HG02610 (cell line): ENCODE results near the gene KIRREL1.

Experiments
- ATAC-seq: cut with Tn5 transposase; IDR thresholded peaks from one replicate; pipeline ENCODE4 v1.9.1; 2021; ENCODE audit warnings: mild to moderate bottlenecking, moderate library complexity; ENCODE audit not compliant: unreplicated experiment

The KIRREL1 gene

GRCh38 chr1:158005224-158005623, 11.8 kb downstream of the KIRREL1 start:
- ATAC-seq, result no peak

GRCh38 chr1:158007180-158007579, 13.7 kb downstream of the KIRREL1 start:
- no peak for ATAC-seq

DNA sequence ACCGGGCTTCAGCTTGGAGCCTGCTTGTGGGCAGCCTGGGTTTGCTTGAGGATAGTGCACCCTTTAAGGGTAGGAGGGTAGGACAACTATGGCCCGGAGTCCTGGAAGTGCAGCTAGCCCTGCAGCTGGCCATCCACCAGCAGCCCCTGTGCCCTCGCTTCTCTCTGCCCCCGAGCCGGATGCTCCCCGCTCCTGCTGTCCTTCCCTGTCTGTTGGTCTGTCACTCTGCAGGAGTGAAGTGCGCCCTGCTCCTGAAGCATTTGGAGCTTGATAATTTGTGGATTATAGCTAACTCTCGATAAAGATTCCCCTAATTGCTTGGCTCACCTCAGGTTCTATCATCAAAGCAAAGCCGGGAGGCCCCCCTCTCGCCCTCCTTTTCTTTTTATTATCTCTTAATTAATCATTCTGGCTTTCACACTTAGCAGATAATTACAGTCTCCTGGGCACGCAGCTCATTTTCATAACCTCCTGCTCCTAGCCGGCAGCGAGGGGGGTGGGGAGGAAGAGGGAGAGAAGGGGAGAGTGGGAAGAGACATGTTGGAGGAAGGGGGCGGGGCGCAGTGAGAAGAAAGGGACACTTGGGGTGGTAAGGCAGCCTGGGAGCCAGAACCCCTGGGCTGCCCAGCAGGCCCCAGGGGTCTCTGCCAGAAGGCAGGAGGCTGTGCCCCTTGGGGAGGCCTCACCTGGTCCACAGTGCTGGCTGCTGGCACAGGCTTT, 14.4 kb downstream of the KIRREL1 start:
- ATAC-seq, result no peak

DNA sequence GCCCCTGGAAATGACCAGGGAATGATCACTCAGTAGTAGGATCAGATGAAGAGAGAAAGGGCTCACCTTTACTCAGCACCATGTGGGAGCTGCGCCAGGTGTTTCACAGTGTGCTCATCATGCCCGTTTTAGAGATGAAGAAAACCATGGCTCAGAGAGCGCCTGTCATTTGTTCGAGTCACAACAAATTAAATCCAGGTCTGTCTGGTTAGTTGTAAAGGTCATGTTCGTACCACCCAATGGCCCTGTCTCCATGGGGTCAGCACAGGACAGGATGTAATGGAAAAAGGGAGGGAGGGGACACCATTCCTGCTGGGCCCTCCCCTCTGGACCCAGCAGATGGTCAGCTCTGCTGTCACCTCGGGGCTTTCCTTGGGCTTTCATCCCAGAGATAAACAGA, 15.2 kb downstream of the KIRREL1 start:
- no peak for ATAC-seq

GRCh38 chr1:158011714-158012113, 18.3 kb downstream of the KIRREL1 start:
- ATAC-seq, result no peak

GRCh38 chr1:158013840-158014730, 20.6 kb downstream of the KIRREL1 start:
- ATAC-seq, result no peak

DNA sequence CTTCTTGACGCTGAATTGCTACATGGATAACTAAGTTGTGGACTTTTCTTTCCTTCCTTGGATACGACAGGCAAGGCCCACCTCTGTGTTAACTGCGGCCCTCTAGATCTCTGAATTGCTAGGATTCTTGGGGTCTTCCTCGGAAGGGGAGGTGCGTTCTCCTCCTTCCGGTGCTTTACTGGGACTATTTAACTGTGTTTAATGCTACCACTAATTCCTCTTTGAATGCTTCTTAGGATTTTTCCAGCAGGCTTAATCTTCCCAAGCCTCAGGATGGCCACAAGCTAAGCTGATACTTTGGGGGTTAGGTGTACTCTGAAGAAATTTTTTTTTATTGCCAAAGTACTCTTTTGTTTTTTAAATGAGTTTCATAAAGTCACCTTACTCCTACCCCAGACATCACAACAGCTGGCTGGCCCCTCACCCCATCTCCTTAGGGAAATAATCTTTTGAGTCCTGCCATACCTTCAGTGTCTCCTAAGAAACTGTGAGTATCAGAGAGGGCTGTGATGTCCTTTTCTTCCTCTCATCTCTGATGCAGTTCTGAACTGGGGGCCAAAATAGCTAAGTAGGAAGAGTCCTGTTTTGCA, 21.4 kb downstream of the KIRREL1 start:
- ATAC-seq, result no peak

DNA sequence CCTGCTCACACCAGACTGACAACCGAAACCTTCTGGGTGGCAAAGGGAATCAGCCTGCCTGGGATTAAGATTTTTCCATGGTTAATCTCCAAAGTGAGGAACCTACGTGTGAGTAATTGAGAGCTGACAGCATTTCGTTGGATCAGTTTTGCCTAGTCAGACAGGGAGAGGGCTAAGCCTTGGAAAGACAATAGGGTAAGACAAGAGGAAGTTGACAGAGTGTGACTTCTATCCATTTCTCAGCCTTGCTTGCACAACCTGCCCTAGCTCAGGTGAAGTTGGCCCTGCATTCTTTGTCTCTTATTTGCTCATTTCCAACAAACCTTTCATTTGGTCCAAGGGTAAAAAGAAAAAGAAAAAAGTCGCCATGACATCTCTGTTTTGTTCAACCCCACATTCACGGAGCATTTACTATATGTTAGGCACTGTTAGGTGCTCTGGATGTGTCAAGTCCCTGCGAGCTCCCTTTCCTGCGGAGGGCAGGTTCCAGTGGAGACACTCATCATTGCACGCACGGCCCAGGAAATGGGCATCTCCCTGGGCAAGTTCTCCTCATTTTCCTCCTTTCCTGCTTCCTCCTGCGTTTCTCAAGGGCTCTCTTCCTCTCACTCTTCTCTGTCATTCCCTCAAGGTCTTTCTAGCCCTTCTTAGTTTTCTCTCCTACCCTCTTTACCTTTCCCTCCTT, 23.3 kb downstream of the KIRREL1 start:
- no peak for ATAC-seq

- no peak for ATAC-seq
These were observed 24.6 kb downstream of the KIRREL1 start for GRCh38 chr1:158017800-158018595.

- no peak for ATAC-seq
These were observed 25.9 kb downstream of the KIRREL1 start for GRCh38 chr1:158019171-158019868.

GRCh38 chr1:158020259-158020885, 26.9 kb downstream of the KIRREL1 start:
- no peak for ATAC-seq

DNA sequence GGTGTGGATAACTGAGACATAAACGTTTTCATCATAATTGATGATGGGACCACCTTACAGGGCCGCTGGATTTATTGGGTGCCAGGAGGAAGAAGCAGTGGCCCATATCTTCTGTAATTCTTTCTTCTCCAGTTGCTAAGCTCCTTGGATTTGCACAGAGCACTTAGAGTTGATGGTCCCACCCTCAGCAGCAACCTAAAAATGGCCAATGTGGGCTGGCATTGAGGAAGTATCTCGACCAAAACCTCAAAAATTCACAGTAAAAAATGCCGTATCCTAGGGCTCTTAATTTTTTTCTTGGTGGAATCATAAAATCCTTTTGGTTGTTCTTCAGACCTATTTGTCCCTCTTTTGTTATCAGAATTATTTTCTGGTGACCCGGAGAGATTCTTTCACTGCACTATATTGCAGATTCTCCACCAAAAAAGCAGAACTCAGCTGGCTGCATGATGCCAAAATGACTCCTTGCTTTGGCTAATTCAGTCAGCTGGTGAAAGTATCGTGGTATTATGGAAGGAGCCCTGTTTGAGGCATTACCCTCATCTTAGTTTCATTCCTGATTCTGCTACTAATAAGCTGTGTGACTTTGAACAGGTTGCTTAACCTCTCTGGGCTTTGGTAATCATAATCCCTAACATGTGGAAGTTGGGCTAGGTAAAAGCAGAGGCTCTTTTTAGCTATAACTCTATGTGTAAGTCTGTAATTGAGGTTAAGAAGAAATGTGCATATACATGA, 27.6 kb downstream of the KIRREL1 start:
- ATAC-seq, result no peak

DNA sequence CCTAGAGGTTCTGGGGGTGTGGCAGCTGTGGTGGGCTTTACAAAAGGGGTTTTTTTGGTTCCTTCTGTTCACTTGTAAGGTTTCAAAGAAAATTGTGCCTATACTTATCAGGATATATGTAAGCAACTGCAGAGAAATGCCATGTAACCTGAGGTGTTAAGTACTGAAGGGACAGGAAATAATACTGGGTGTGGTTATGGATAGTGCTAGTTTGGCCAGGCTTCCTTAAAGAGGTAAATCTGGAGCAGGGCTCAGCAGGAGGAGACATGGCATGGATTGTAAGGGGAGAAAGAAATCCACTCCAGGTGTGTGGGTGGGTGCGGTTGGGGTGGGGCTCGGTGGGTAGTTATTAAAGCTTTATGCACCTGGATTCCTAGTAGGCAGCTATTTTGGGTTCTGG, 28.3 kb downstream of the KIRREL1 start:
- no peak for ATAC-seq

DNA sequence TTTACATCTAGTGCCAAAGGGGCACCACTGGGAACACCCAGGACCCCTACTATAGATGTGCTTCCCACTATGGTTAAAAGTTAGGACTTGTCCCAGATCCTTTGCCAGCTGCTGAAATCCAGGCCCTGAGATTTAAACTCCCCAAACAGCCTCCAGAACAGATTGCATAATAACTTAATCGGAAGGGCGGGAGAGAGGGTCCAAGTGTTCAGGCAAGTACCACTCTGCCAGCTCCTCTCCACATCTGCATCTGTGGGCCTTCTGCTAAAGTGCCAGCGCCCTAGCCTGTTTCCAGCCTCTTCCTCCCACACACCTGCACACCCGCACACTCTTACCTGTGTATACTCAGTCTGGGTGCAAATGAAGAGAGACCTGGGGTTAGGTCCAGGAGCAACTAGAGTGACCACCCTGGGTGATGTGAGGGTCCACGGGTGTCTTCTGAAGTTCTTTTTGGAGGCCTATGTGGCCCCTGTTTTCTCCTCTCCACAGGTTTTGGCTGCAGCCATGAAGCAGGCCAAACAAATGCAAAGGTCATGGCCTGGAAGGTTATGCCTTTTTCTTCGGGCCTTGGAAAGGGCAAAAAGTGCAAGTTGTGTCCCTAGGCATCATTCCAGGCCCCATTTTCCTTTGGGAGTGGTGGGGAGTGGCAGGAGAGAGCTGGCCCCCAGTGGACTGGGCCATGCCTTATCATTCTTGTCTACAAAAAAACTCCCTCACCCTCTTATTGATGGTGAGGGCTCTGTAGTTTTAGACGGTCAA, 29.3 kb downstream of the KIRREL1 start:
- ATAC-seq, result no peak

DNA sequence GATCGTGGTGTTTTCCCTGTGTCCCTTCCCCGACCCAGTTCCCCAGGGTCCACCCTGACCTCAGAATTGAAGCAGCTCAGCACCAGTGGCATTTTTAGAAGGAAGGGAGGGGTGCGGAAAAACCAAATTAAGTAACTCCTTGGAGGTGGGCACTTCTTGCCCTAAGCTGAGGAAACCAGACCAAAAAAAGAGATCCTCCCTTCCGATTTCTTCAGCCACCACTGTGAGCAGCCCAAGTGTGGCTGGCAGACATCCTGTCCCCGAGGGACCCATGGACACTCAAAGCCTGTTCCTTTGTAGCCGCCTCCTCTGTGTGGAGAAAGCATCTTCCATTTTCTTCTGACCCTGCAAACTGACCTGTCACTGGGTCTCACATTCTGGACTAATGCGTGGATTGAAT, 31.3 kb downstream of the KIRREL1 start:
- no peak for ATAC-seq

- no peak for ATAC-seq
These were observed 32.3 kb downstream of the KIRREL1 start for GRCh38 chr1:158025576-158026230.

DNA sequence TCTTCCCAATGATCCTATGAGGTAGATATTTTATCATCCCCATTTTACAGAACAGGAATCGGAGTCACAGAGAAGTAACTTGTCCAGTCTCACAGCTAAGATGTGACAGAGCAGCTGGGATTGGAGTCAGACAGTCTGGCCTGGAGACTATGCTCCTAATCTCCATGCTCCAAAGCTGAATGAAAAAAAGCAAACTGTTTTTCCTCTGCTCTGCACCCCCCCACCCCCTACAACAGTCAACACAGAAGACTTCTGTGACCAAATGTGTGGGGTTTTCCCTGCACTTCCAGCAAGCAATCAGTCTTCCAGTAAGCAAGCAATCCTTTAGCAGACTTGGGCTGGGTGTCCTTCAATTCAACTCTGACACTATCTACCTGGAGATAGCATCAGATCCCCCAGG, 33.2 kb downstream of the KIRREL1 start:
- ATAC-seq, result no peak
